Activated B cell treated with CpG ODN at 0.5 μM for 24 hours (primary cell): ENCODE data around the gene MYO9B. TPM values are rescaled to one million over a fixed set of nuclear protein-coding genes. Genes with fewer than 3 reads are reported as not detected.

Source experiments
- ATAC-seq: fragments of 200-7000 bp; cut with Tn5 transposase; one replicate; pipeline ENCODE4 v1.10.0; 2021; ENCODE audit warnings: low read depth, mild to moderate bottlenecking, moderate library complexity
- CTCF ChIA-PET: fragments of 350-600 bp; sonication (Branson Sonifier 250); formaldehyde crosslinking; loops from one replicate; lab custom pipeline; 2021; ENCODE audit warnings: antibody characterized with exemption; lab: Charles Lee
- POLR2A ChIA-PET: fragments of 350-600 bp; sonication (Branson Sonifier 250); formaldehyde crosslinking; loops from one replicate; lab custom pipeline; 2021; ENCODE audit warnings: antibody characterized with exemption; lab: Charles Lee
- DNase-seq: peaks from one replicate; pipeline ENCODE4 v3.0.0; 2022
- H3K27ac Mint-ChIP-seq: one replicate; pipeline ENCODE4 v1.8.0; 2020; ENCODE audit warnings: mixed read lengths
- H3K27me3 Mint-ChIP-seq: one replicate; pipeline ENCODE4 v1.8.0; 2021; ENCODE audit warnings: mixed read lengths
- H3K36me3 Mint-ChIP-seq: one replicate; pipeline ENCODE4 v1.8.0; 2021; ENCODE audit warnings: low read depth, mixed read lengths
- H3K4me1 Mint-ChIP-seq: one replicate; pipeline ENCODE4 v1.8.0; 2021; ENCODE audit warnings: mixed read lengths
- H3K4me3 Mint-ChIP-seq: one replicate; pipeline ENCODE4 v1.8.0; 2020; ENCODE audit warnings: mild to moderate bottlenecking, mixed read lengths
- H3K9me3 Mint-ChIP-seq: one replicate; pipeline ENCODE4 v1.8.0; 2020; ENCODE audit warnings: mixed read lengths
- intact Hi-C: fragments of 100-400 bp; cut with micrococcal nuclease; formaldehyde crosslinking; loops from one replicate; pipeline ENCODE4 v1.15.1; 2024
- total RNA-seq: library from RNA; stranded (reverse); gene quantifications from 2 replicates; pipeline ENCODE4 v1.2.3, GENCODE V29; 2022
- TF ChIP-seq, protein P1 (sequence below): fragments of 200-600 bp; IDR thresholded peaks from one replicate; pipeline ENCODE4 v1.8.0; 2022; ENCODE audit warnings: antibody characterized with exemption, mild to moderate bottlenecking

The MYO9B gene
- total RNA-seq, 1 donor from 2014 or later: 239 TPM

DNA sequence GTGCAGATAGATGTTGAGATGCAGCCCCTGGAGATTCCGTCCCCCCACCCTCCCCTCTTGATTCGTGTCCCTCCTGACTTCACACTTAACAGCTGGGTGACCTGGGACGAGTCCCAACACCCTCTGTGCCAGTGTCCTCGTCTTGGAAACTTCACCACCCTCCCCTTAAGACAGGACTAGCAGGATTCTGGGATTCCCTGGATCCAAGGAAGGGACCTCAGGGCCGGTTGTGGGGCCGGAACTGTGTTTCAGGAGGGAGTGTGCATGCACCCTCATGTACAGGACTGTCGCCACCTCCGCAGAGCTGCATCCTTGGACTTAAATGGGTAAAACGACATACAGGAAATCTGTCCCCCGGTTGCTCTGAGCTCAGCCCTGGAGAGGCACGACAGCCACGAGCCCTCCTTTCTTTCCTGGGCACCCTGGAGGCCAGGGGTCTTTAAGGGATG is 990 bp downstream of the MYO9B start:
- Mint-ChIP-seq H3K9me3 (no peaks in the 10 kb centered on the region), H3K4me3 (peak overlapping the region; percentile 98), H3K4me1 (peaks cover 81% of the 10 kb centered on the region), H3K27ac (peak overlapping the region; percentile 94), H3K27me3 (no peaks in the 10 kb centered on the region), H3K36me3 (peaks cover 28% of the 10 kb centered on the region)
- POLR2A ChIA-PET: interaction anchor here (0.6 to 2.4 kb wide), 18 partner anchors 9 to 378 kb away, joined by 3 to 17 read pairs (median 4); partner anchors contain the start of genes ANKLE1, BABAM1, OCEL1 and USE1
- intact Hi-C loops: loop anchor here (5.0 kb wide), 1 partner anchor 316 kb away; the partner anchor contains the start of gene CCDC194
- CTCF ChIA-PET: interaction anchor here (0.9 to 2.1 kb wide), 4 partner anchors 49 to 191 kb away, joined by 3 to 5 read pairs (median 4); no protein-coding TSS in a partner anchor
- ATAC-seq: no peak
- TF ChIP-seq, protein P1, sequence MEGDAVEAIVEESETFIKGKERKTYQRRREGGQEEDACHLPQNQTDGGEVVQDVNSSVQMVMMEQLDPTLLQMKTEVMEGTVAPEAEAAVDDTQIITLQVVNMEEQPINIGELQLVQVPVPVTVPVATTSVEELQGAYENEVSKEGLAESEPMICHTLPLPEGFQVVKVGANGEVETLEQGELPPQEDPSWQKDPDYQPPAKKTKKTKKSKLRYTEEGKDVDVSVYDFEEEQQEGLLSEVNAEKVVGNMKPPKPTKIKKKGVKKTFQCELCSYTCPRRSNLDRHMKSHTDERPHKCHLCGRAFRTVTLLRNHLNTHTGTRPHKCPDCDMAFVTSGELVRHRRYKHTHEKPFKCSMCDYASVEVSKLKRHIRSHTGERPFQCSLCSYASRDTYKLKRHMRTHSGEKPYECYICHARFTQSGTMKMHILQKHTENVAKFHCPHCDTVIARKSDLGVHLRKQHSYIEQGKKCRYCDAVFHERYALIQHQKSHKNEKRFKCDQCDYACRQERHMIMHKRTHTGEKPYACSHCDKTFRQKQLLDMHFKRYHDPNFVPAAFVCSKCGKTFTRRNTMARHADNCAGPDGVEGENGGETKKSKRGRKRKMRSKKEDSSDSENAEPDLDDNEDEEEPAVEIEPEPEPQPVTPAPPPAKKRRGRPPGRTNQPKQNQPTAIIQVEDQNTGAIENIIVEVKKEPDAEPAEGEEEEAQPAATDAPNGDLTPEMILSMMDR: no peak
- DNase-seq: no peak

DNA sequence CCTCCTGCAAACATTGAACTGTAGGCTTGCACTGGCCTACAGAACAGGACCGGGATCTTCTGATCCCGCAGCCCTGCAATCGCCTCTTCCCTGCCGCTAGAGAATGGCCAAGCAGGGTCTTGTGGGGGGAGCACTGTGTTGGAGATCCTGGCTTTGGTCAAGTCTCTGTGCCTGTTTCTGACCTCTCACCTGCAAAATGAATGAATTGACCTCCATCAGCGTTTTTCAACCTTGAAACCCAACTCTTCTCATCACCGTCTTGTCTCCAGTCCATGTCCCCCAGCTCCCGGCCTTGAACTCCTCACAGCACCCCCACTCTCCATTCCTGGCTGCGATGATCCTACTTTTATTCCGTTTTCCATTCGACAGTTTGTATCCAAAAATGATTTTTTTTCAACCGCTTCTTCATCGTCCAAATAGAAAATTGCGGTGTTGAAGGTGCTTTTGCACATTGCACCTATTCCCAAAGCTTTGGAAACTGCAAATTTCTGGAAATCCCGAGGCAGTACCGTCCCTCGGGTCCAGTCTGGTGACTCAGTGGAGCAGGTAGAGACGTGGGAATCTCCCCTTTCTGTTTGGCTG is 2.0 kb downstream of the MYO9B start:
- no peaks in the 10 kb centered on the region for H3K9me3 Mint-ChIP-seq
- peak overlapping the region; percentile 98 for H3K4me3 Mint-ChIP-seq
- H3K4me1 Mint-ChIP-seq: peaks cover 85% of the 10 kb centered on the region
- no peak for ATAC-seq
- POLR2A ChIA-PET: interaction anchor here (0.5 to 2.4 kb wide), 3 partner anchors 8 to 106 kb away, joined by 7 to 13 read pairs (median 13); no protein-coding TSS in a partner anchor
- TF ChIP-seq, protein P1: no peak
- CTCF ChIA-PET: interaction anchor here (0.9 to 2.1 kb wide), 2 partner anchors 48 to 64 kb away, joined by 3 to 5 read pairs; no protein-coding TSS in a partner anchor
- intact Hi-C loops: loop anchor here (5.0 kb wide), 1 partner anchor 315 kb away; the partner anchor contains the start of gene CCDC194
- DNase-seq: no peak
- H3K36me3 Mint-ChIP-seq: peaks cover 31% of the 10 kb centered on the region
- peak overlapping the region; percentile 5 for H3K27ac Mint-ChIP-seq
- H3K27me3 Mint-ChIP-seq: no peaks in the 10 kb centered on the region

DNA sequence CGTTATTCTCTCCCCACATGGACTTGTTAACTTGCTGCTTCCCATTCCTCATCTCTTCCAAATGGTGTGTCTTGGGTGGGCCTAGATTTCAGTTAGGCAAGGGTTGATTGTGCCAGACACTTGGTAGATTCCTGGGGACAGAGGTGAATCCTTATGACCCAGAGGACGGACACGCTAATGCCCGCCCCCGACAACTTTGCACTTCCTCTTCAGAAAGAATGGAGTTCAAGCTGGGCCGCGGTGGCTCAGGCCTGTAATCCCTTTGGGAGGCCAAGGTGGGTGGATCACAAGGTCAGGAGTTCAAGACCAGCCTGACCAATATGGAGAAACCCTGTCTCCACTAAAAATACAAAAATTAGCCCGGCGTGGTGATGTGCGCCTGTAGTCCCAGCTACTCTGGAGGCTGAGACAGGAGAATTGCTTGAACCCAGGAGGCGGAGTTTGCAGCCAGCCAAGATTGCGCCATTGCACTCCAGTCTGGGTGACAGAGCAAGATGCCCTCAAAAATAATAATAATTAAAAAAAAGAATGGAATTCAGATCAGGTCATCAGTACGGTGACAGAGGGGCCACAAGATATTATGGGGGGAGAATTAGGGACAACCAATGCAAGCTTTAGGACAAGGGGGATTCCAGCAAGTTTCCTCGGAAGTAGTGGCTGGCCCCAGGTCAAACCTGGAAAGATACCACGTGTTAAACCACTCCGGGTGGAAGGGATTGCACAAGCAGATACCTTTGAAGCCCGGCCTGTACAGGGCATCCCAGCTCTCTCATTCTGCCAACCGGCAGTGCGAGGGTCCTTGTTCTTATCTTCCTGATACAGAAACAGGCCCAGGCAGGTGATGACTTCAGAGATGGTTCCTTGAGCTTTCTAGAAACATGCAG is 2.7 kb downstream of the MYO9B start:
- TF ChIP-seq, protein P1: no peak
- no peaks in the 10 kb centered on the region for H3K27me3 Mint-ChIP-seq
- POLR2A ChIA-PET: interaction anchor here (0.5 to 2.1 kb wide), 5 partner anchors 12 to 105 kb away, joined by 3 to 13 read pairs (median 9); no protein-coding TSS in a partner anchor
- H3K4me3 Mint-ChIP-seq: peak overlapping the region; percentile 72
- DNase-seq (no peak), ATAC-seq (no peak)
- CTCF ChIA-PET: no interaction called here
- H3K4me1 Mint-ChIP-seq: peaks cover 85% of the 10 kb centered on the region
- H3K9me3 Mint-ChIP-seq: no peaks in the 10 kb centered on the region
- H3K36me3 Mint-ChIP-seq: peaks cover 28% of the 10 kb centered on the region
- H3K27ac Mint-ChIP-seq: peak overlapping the region; percentile 80
- intact Hi-C loops: loop anchor here (5.0 kb wide), 1 partner anchor 314 kb away; the partner anchor contains the start of gene CCDC194

DNA sequence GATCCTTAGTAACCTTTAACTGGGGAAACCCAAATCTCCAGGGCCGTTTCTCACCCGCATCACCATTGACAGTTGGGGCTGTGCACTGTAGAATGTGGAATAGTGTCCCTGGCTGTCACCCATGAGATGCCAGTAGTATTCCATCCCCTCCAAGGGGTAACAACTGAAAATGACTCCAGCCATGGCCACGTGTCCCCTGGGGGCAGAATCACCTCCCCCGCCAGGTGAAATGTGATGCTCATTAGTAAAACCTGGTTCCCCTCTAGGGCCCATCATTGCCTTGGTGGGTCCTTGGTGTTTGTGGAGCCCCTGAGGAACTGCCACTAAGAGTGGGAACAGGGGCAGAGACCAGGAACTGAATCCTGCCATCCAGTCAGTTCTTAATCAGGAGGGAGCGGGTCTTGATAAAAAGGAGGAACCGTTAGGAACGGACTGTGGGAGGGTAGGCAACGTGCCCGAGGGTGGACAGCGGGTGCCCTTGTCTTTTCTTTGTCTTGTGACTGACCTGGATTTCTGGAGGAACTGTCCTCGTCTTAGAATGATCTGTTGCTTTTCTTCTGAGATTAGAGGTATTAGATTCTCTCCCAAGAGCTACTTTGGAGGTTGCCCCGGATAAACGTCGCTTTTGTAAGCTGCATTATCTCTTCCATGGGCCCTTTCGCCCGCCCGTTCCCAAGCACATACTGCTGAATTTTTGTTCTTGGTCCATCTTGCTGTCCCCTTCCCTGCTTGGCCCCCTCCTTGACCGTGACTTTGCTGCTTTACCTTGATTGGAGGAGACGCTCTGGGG is 3.5 kb downstream of the MYO9B start:
- intact Hi-C loops: loop anchor here (5.0 kb wide), 1 partner anchor 313 kb away; the partner anchor contains the start of gene CCDC194
- TF ChIP-seq, protein P1: no peak
- Mint-ChIP-seq H3K9me3 (no peaks in the 10 kb centered on the region), H3K27ac (peak overlapping the region; percentile 80), H3K4me3 (peak overlapping the region; percentile 72), H3K4me1 (peaks cover 83% of the 10 kb centered on the region), H3K27me3 (no peaks in the 10 kb centered on the region), H3K36me3 (peaks cover 31% of the 10 kb centered on the region)
- DNase-seq: no peak
- ATAC-seq: no peak
- ChIA-PET CTCF (no interaction called here), POLR2A (interaction anchor here (0.7 to 2.1 kb wide), 9 partner anchors 11 to 105 kb away, joined by 3 to 9 read pairs (median 4); no protein-coding TSS in a partner anchor)
